Smooth muscle cell (in vitro differentiated cells): ENCODE measurements around the gene FAU. TPM values are rescaled to one million over a fixed set of nuclear protein-coding genes. Genes with fewer than 3 reads are reported as not detected.

Experiments
- DNase-seq: peaks from one replicate; lab custom pipeline; 2025; ENCODE audit not compliant: unreplicated experiment; lab: John Stamatoyannopoulos, UW
- H2AFZ ChIP-seq: fragments of 200-600 bp; sonication (generic); 2 replicates; pipeline ENCODE4 v1.6.0; 2016; ENCODE audit warnings: antibody characterized with exemption, low read depth, mild to moderate bottlenecking
- H3F3A ChIP-seq: fragments of 200-600 bp; sonication (generic); 2 replicates; pipeline ENCODE4 v1.6.0; 2017; ENCODE audit warnings: antibody characterized with exemption, low read depth
- H3K27ac ChIP-seq: fragments of 200-600 bp; sonication (generic); 2 replicates; pipeline ENCODE4 v1.5.1; 2016; ENCODE audit warnings: low read depth, mild to moderate bottlenecking
- H3K27me3 ChIP-seq: fragments of 200-600 bp; sonication (generic); 2 replicates; pipeline ENCODE4 v1.6.1; 2016; ENCODE audit warnings: low read depth, mild to moderate bottlenecking
- H3K36me3 ChIP-seq: fragments of 200-600 bp; sonication (generic); 2 replicates; pipeline ENCODE4 v1.5.1; 2016; ENCODE audit warnings: low read depth
- H3K4me1 ChIP-seq: fragments of 200-600 bp; sonication (generic); 2 replicates; pipeline ENCODE4 v1.5.1; 2016; ENCODE audit warnings: low read depth
- H3K4me2 ChIP-seq: fragments of 200-600 bp; sonication (generic); 2 replicates; pipeline ENCODE4 v1.6.0; 2016; ENCODE audit warnings: mild to moderate bottlenecking
- H3K4me3 ChIP-seq: fragments of 200-600 bp; sonication (generic); 2 replicates; pipeline ENCODE4 v1.5.1; 2016; ENCODE audit warnings: mild to moderate bottlenecking
- H3K79me2 ChIP-seq: fragments of 200-600 bp; sonication (generic); 2 replicates; pipeline ENCODE4 v1.6.0; 2016; ENCODE audit warnings: low read depth, mild to moderate bottlenecking
- H3K9ac ChIP-seq: fragments of 200-600 bp; sonication (generic); 2 replicates; pipeline ENCODE4 v1.6.0; 2016; ENCODE audit warnings: low read depth
- H3K9me3 ChIP-seq: fragments of 200-600 bp; sonication (generic); replicated peaks from 2 replicates; pipeline ENCODE4 v1.5.1; 2016; ENCODE audit warnings: low read depth
- H4K20me1 ChIP-seq: fragments of 200-600 bp; sonication (generic); 2 replicates; pipeline ENCODE4 v1.6.0; 2016; ENCODE audit warnings: low read depth
- WGBS: methylation state at CpG from one replicate; pipeline ENCODE4 v1.1.7; 2016; ENCODE audit warnings: low lambda C conversion rate; 5-methylcytosine and 5-hydroxymethylcytosine counted together
- polyA plus RNA-seq: library from polyadenylated mRNA; unstranded; fragments of >200 nt; fragmentation: Nextera tagmentation; extraction: Ambion mirVana; gene quantifications from 2 replicates; pipeline ENCODE4 v1.2.1, GENCODE V29; 2016
- total RNA-seq: library from RNA; depleted of rRNA; stranded (reverse); fragments of >200 nt; gene quantifications from 2 replicates; pipeline ENCODE4 v1.2.3, GENCODE V29; 2014
- TF ChIP-seq, protein P1 (sequence below): fragments of 200-600 bp; sonication (generic); IDR thresholded peaks from 2 replicates; pipeline ENCODE4 v1.5.1; 2017; ENCODE audit warnings: borderline replicate concordance, mild to moderate bottlenecking, antibody characterized with exemption; ENCODE audit not compliant: insufficient read depth, poor library complexity, severe bottlenecking

FAU gene
- total and polyA plus RNA-seq, 2 experiments from 2014 or later: 509 to 537 TPM

DNA sequence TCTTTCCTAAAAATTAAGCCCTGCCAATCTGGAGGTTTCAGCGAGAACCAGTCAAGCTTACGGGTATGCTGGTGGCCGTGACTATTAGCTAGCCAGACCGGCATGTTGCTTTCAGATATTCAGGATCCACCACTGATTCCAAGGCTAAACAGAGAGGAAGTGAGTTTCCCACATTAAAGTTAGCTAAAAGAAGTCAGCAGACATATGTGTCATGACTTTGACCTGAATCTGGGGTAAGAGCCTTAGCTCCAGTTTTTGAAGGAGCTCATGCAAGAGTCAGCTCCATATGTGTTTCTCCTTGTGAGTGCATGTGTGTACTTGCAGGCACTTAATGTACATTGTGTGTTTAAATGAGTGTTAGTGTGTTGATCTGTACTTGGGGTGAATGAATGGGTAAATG, 36.5 kb downstream of the FAU start:
- H3K27ac ChIP-seq: peak overlapping the region; percentile 92
- no peak overlapping the region for H3K9ac ChIP-seq
- TF ChIP-seq, protein P1, sequence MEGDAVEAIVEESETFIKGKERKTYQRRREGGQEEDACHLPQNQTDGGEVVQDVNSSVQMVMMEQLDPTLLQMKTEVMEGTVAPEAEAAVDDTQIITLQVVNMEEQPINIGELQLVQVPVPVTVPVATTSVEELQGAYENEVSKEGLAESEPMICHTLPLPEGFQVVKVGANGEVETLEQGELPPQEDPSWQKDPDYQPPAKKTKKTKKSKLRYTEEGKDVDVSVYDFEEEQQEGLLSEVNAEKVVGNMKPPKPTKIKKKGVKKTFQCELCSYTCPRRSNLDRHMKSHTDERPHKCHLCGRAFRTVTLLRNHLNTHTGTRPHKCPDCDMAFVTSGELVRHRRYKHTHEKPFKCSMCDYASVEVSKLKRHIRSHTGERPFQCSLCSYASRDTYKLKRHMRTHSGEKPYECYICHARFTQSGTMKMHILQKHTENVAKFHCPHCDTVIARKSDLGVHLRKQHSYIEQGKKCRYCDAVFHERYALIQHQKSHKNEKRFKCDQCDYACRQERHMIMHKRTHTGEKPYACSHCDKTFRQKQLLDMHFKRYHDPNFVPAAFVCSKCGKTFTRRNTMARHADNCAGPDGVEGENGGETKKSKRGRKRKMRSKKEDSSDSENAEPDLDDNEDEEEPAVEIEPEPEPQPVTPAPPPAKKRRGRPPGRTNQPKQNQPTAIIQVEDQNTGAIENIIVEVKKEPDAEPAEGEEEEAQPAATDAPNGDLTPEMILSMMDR: no peak
- H3K9me3 ChIP-seq: no peaks in the 10 kb centered on the region
- peaks cover 11% of the 10 kb centered on the region for H3K4me1 ChIP-seq
- no peak overlapping the region for H2AFZ ChIP-seq
- WGBS: 98% methylated on average over 4 of the region's 4 CpGs
- H3F3A ChIP-seq: no peaks in the 10 kb centered on the region
- H3K36me3 ChIP-seq: no peaks in the 10 kb centered on the region
- H3K4me2 ChIP-seq: peak overlapping the region; percentile 96
- no peaks in the 10 kb centered on the region for H3K27me3 ChIP-seq
- H3K79me2 ChIP-seq: peaks cover 28% of the 10 kb centered on the region
- DNase-seq: no peak
- no peaks in the 10 kb centered on the region for H4K20me1 ChIP-seq
- no peak overlapping the region for H3K4me3 ChIP-seq

DNA sequence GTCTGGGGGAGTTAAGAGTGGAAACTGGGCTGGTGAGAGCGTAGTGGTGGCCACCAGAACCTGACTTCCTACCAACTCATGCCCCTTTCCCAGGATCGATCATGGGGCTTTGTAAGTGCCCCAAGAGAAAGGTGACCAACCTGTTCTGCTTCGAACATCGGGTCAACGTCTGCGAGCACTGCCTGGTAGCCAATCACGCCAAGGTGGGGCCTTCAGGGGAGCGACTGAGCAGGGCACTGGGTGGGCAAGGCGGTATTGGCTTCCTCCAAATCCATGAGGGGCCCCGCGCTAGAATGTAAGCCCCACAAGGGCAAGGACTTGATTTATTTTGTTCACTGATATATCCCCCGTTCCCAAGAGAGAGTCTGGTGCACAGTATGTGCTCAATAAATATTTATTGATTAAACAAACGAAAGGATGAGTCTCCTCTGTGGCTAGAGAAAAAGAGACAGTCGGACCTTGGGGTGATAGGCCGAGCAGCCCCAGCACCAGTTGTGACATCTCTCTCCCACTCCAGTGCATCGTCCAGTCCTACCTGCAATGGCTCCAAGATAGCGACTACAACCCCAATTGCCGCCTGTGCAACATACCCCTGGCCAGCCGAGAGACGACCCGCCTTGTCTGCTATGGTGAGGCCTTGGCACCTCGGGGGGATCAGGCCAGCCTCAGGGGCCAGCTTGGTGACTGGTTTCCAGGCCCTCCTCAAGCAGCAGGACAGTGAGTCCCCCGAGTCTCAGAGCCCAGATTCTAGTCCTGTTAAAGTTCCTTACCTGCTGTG, 37.1 kb downstream of the FAU start:
- H3F3A ChIP-seq: no peaks in the 10 kb centered on the region
- DNase-seq: no peak
- no peaks in the 10 kb centered on the region for H3K27me3 ChIP-seq
- no peak overlapping the region for H2AFZ ChIP-seq
- peak overlapping the region; percentile 96 for H3K4me2 ChIP-seq
- 55% methylated on average over 23 of the region's 23 CpGs for WGBS
- peak overlapping the region; percentile 81 for H3K4me3 ChIP-seq
- no peaks in the 10 kb centered on the region for H4K20me1 ChIP-seq
- H3K4me1 ChIP-seq: peaks cover 11% of the 10 kb centered on the region
- H3K27ac ChIP-seq: peak overlapping the region; percentile 92
- peaks cover 28% of the 10 kb centered on the region for H3K79me2 ChIP-seq
- H3K9me3 ChIP-seq: no peaks in the 10 kb centered on the region
- TF ChIP-seq, protein P1: no peak
- H3K36me3 ChIP-seq: no peaks in the 10 kb centered on the region
- peak overlapping the region; percentile 94 for H3K9ac ChIP-seq

DNA sequence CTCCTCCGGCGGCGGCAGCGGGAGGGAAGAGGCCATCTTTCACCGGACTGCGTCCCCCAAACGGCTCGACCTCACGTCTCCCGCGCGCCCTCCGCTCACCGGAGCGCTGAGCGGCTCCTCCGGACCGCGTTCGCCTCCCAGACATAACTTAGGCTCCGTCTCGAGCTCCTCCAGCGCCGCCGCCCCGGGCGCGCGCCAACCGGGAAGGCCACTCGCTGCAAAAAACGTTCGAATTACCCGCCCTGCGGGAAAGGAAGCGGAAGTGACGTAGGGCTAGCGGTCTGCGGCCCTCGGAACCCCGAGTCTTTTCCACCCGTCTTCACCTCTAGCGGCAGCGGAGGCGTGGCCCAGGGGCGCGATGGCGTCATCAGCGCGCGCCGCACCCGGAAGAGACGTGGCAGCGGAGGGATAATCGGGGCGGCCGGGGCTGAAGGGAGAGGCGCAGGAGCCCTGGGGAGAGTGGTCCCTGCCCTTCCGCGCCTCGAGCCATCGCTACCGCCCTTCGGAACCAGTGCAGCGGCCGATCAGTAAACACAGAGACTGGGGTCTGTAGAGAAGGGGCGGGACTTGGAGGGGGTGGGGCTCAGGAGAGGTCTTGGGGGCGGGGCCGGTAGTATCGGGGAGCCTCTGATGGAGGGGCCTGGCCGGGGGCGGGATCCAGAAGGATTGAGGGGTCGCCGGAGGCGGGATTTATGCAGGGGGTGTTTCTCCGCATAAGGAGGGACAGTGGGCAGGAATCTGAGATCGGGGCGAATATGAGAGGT, 37.9 kb downstream of the FAU start, which contains the start of the genes CDCA5 and ZFPL1:
Gene CDCA5 (minus strand): TSS at position 207 of the 764 bp plus-strand sequence. CDS start 62 bp downstream, at position 145.
Gene ZFPL1 (plus strand): TSS at position 389 of the 764 bp plus-strand sequence. CDS start 477 bp downstream, outside the sequence.
- Histone ChIP-seq H3F3A (no peaks in the 10 kb centered on the region), H3K9ac (peak within 1 kb of the TSS; percentile 94), H3K79me2 (peaks cover 28% of the 10 kb centered on the region), H3K27me3 (no peaks in the 10 kb centered on the region), H3K27ac (peak within 1 kb of the TSS; percentile 92), H3K4me3 (peak within 1 kb of the TSS; percentile 81), H3K4me2 (peak within 1 kb of the TSS; percentile 96), H3K4me1 (peaks cover 11% of the 10 kb centered on the region), H4K20me1 (no peaks in the 10 kb centered on the region), H2AFZ (peak within 1 kb of the TSS; percentile 92), H3K9me3 (no peaks in the 10 kb centered on the region), H3K36me3 (no peaks in the 10 kb centered on the region)
- 1% methylated on average over 75 of the region's 79 CpGs for WGBS
- TF ChIP-seq, protein P1: no peak
- DNase-seq: peak; percentile 84
